Subcutaneous preadipocyte (primary cell): ENCODE results near the gene NRBF2. TPM values are rescaled to one million over a fixed set of nuclear protein-coding genes. Genes with fewer than 3 reads are reported as not detected.

ENCODE experiments used
- small RNA-seq: library from RNA; depleted of rRNA; stranded (forward); fragments of <200 nt; gene quantifications from one replicate; pipeline ENCODE3, GENCODE V24; 2012
- total RNA-seq: library from RNA; depleted of rRNA; stranded (reverse); fragments of >200 nt; gene quantifications from 2 replicates; pipeline ENCODE4 v1.2.3, GENCODE V29; 2012

The NRBF2 gene
- 19.5 and 22.3 TPM in 2 replicates for total RNA-seq

DNA sequence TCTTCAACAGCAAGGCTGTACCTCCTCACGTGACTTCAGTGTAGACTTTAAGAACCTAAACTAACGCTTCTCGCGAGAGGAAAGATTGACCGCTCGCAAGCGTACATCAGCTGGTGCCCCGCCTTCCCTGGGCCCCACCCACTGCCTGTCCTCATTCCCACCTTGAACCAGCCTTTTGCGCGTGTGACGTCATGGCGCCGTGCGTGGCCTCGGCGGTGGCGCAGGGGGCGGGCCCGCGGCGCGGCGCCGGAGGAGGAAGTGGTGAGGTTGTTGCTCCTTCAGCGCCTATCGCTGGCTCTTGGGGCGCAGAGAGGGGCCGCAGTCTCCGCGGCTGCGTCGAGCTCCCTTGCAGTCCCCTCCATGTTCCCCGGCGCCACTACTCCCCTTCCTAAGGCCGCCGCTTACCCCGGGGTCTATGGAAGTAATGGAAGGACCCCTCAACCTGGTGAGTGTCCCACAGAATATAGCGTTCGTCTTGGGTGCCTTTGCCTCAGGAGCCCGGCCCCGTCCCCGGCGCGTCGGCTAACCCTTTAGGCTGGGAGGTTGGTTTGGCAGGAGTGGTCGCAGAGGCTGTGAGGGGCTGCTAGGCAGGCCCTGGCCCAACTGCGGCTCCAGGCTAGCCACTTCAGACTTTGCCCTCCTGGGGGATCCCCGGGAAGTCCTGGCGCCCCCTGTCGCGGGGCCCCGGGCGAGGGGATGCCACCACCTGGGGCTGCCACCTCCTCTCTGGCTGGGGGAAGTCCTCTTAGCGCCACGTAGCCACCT lies at the start of gene NRBF2:
TSS of gene NRBF2 (plus strand) at position 273 of the 765 bp plus-strand sequence. CDS start at position 416, 143 bp downstream.

Small RNA genes within 50 kb of the gene (small RNA-seq; reads per million reads assigned to genes)
- not detected for gene RNU6-543P
